H1 (cell line): Measurements from ENCODE around the gene GRB7. TPM values are rescaled to one million over a fixed set of nuclear protein-coding genes. Genes with fewer than 3 reads are reported as not detected.

Source experiments
- EZH2 ChIP-seq: fragments of 200-600 bp; sonication (generic); IDR thresholded peaks from 2 replicates; pipeline ENCODE4 v1.7.1; 2012; ENCODE audit warnings: low read depth, mild to moderate bottlenecking, moderate library complexity, low read length, inconsistent platforms; ENCODE audit not compliant: severe bottlenecking
- HDAC2 ChIP-seq, 2 experiments: fragments of 300-600 bp in 1 of 2; sonication (generic) in 1 of 2; IDR thresholded peaks; 2 replicates each; pipeline ENCODE4 v1.6.1; 2011 to 2012; ENCODE audit warnings: low read depth in 2 of 2, low read length in 2 of 2, mild to moderate bottlenecking in 2 of 2, moderate library complexity in 2 of 2, borderline replicate concordance in 1 of 2, inconsistent platforms in 1 of 2
- POLR2AphosphoS5 ChIP-seq: IDR thresholded peaks from 2 replicates; pipeline ENCODE4 v1.6.1; 2011; ENCODE audit warnings: low read depth, low read length
- POU5F1 ChIP-seq: IDR thresholded peaks from 2 replicates; pipeline ENCODE4 v1.6.1; 2011; ENCODE audit warnings: low read depth, mild to moderate bottlenecking, low read length, moderate library complexity
- RFX5 ChIP-seq: IDR thresholded peaks from 2 replicates; pipeline ENCODE4 v1.6.1; 2011; ENCODE audit warnings: low read depth, low read length, improper control_type of control experiment, borderline replicate concordance
- RNF2 ChIP-seq: fragments of 200-900, 300-1000 bp; sonication (generic); IDR thresholded peaks from 2 replicates; pipeline ENCODE4 v1.7.1; 2016; ENCODE audit warnings: borderline replicate concordance, low read depth, mild to moderate bottlenecking, antibody characterized with exemption, low read length; ENCODE audit not compliant: poor library complexity, severe bottlenecking; ENCODE audit errors: missing control alignments
- RXRA ChIP-seq: IDR thresholded peaks from 2 replicates; pipeline ENCODE4 v1.6.1; 2011; ENCODE audit warnings: low read depth, mild to moderate bottlenecking, low read length, moderate library complexity; ENCODE audit not compliant: insufficient read depth
- SIN3A ChIP-seq, 2 experiments: IDR thresholded peaks in 1 of 2; conservative IDR thresholded peaks in 1 of 2; 2 replicates each; pipeline ENCODE4 v1.6.1; 2011 to 2012; ENCODE audit warnings: low read length in 2 of 2, improper control_type of control experiment in 1 of 2, low read depth in 1 of 2, mild to moderate bottlenecking in 1 of 2
- SIRT6 ChIP-seq: IDR thresholded peaks from one replicate; pipeline ENCODE4 v1.7.1; 2012; ENCODE audit warnings: low read length, inconsistent platforms
- SP4 ChIP-seq: IDR thresholded peaks from 2 replicates; pipeline ENCODE4 v1.6.1; 2012; ENCODE audit warnings: low read length, inconsistent platforms
- SUZ12 ChIP-seq: fragments of 200-600 bp; sonication (generic); IDR thresholded peaks from 2 replicates; pipeline ENCODE4 v1.6.1; 2012; ENCODE audit warnings: mild to moderate bottlenecking, inconsistent platforms, low read length, moderate library complexity, mixed read lengths
- TAF7 ChIP-seq: optimal IDR thresholded peaks from 2 replicates; pipeline ENCODE3; 2011; ENCODE audit warnings: low read depth, mild to moderate bottlenecking, inconsistent platforms, low read length, moderate library complexity, borderline replicate concordance
- TBP ChIP-seq: IDR thresholded peaks from 2 replicates; pipeline ENCODE4 v1.6.1; 2011; ENCODE audit warnings: low read depth, low read length, improper control_type of control experiment
- polyA plus RNA-seq, 7 experiments: library from polyadenylated mRNA; depleted of rRNA in 3 of 7; stranded (reverse) in 5 of 7; unstranded in 2 of 7; fragments of >200 nt in 5 of 7; fragments of 200-250 nt in 2 of 7; gene quantifications; 1 replicate in 5 of 7; 2 replicates in 1 of 7; 4 replicates in 1 of 7; pipeline versions ENCODE4 v1.2.1 to v1.2.3, GENCODE V29; 2011 to 2013; ENCODE audit warnings: missing spikeins in 2 of 7, mixed read lengths in 2 of 7
- total RNA-seq: library from RNA; stranded (reverse); fragmentation: NEBNext Ultra II Directional; extraction: Animal tissue kit (Norgen Biotek cat#: 25700); gene quantifications from 2 replicates; pipeline ENCODE4 v1.2.1, GENCODE V29; 2021
- TF ChIP-seq, protein P1 (sequence below): IDR thresholded peaks from 2 replicates; pipeline ENCODE4 v1.6.1; 2012; ENCODE audit warnings: inconsistent platforms
- TF ChIP-seq, protein P2 (sequence below): IDR thresholded peaks from 2 replicates; pipeline ENCODE4 v1.6.1; 2012; ENCODE audit warnings: low read length, inconsistent platforms

Gene GRB7
- total and polyA plus RNA-seq, 2 of the 8 experiments (the other 6 are each of a cell fraction or from before 2014, with no cell fraction given) = 32.2 to 41.5 TPM

DNA sequence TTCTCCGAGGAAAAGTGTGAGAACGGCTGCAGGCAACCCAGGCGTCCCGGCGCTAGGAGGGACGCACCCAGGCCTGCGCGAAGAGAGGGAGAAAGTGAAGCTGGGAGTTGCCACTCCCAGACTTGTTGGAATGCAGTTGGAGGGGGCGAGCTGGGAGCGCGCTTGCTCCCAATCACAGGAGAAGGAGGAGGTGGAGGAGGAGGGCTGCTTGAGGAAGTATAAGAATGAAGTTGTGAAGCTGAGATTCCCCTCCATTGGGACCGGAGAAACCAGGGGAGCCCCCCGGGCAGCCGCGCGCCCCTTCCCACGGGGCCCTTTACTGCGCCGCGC lies 38.0 kb upstream of the GRB7 start, which contains the start of gene ERBB2 (continued):
- TF ChIP-seq EZH2 (no peak), POLR2AphosphoS5 (peak; percentile 65), SP4 (no peak), RXRA (no peak), POU5F1 (no peak), HDAC2 (IDR thresholded peaks at IDR 0.05; ENCODE audit: borderline replicate concordance in 1 of 2, low read depth in 2 of 2, low read length in 2 of 2) (no peak), SIRT6 (no peak), RNF2 (no peak), TBP (peak; percentile 64), SIN3A (conservative IDR thresholded peaks at IDR 0.05 in 1 of 2, IDR thresholded peaks at IDR 0.05 in 1 of 2; ENCODE audit: low read depth in 1 of 2, low read length in 2 of 2) (peak in 1 of 2 experiments; percentile 53; a peak in 1 of 4 replicates), RFX5 (no peak), TAF7 (peak; percentile 55), SUZ12 (no peak)
- TF ChIP-seq, protein P1, sequence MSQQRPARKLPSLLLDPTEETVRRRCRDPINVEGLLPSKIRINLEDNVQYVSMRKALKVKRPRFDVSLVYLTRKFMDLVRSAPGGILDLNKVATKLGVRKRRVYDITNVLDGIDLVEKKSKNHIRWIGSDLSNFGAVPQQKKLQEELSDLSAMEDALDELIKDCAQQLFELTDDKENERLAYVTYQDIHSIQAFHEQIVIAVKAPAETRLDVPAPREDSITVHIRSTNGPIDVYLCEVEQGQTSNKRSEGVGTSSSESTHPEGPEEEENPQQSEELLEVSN = no peak
- TF ChIP-seq, protein P2, sequence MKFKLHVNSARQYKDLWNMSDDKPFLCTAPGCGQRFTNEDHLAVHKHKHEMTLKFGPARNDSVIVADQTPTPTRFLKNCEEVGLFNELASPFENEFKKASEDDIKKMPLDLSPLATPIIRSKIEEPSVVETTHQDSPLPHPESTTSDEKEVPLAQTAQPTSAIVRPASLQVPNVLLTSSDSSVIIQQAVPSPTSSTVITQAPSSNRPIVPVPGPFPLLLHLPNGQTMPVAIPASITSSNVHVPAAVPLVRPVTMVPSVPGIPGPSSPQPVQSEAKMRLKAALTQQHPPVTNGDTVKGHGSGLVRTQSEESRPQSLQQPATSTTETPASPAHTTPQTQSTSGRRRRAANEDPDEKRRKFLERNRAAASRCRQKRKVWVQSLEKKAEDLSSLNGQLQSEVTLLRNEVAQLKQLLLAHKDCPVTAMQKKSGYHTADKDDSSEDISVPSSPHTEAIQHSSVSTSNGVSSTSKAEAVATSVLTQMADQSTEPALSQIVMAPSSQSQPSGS = no peak
